Skeletal muscle satellite cell (primary cell): ENCODE results near the gene PVALB.

Experiments used
- H3K27me3 ChIP-seq: 2 replicates; pipeline ENCODE4 v1.7.0; 2013; ENCODE audit warnings: low read length; ENCODE audit not compliant: control insufficient read depth, insufficient read depth
- H3K36me3 ChIP-seq: 2 replicates; pipeline ENCODE4 v1.7.0; 2013; ENCODE audit warnings: mild to moderate bottlenecking, control low read depth, low read length; ENCODE audit not compliant: insufficient read depth
- H3K4me1 ChIP-seq: 2 replicates; pipeline ENCODE4 v1.7.0; 2013; ENCODE audit warnings: low read length; ENCODE audit not compliant: control insufficient read depth, insufficient read depth
- H3K4me2 ChIP-seq: 2 replicates; pipeline ENCODE4 v1.7.0; 2013; ENCODE audit warnings: mild to moderate bottlenecking, low read length
- H3K4me3 ChIP-seq: 2 replicates; pipeline ENCODE4 v1.7.0; 2013; ENCODE audit warnings: low read length
- H3K9ac ChIP-seq: 2 replicates; pipeline ENCODE4 v1.7.0; 2013; ENCODE audit warnings: mild to moderate bottlenecking, low read depth, low read length, moderate library complexity
- H3K9me3 ChIP-seq: replicated peaks from 2 replicates; pipeline ENCODE4 v1.7.0; 2013; ENCODE audit warnings: mild to moderate bottlenecking, control low read depth, low read length

Gene PVALB

DNA sequence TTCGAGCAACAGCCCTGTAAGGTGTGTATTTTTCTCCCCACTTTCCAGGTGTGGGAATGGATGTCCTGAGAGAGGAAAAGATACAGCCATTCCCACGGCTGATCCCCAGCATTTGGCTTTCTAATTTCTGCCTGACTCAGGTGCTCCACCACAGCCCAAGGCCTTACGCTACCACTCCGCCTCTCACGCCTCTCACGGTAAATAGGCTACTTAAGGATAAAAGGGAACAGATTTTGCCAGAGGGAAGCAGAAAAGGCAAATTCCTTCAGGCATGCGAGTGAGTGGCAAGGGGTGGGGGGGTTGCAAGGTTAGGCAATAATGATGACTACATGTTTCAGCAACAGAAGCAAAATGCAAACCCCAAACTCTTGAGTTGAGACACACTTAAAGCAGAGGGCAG lies 9.2 kb downstream of the PVALB start:
- H3K9ac ChIP-seq, result no peak overlapping the region
- no peaks in the 10 kb centered on the region for H3K9me3 ChIP-seq
- peaks cover 74% of the 10 kb centered on the region for H3K27me3 ChIP-seq

DNA sequence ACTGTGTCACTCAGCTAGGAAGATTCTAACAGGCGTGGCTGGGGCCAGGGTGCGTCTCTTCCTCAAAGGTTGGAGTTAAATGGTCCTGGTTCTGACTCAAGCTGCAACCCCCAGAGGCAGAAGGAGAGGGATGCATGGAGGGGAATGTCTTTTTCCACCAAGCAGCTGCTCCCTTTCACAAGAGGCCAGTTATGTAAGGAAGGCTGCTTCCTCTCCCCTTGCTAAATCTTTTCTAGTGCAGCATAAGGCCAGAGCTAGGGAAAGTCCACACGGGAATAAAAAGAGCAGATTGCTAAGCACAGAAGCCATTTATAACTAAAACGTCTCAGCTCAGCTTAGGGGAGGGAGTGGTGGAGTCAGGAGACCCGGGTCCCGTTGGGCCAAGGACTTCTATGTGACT lies 10.0 kb downstream of the PVALB start:
- Histone ChIP-seq H3K9me3 (no peaks in the 10 kb centered on the region), H3K4me1 (no peaks in the 10 kb centered on the region), H3K9ac (no peak overlapping the region), H3K4me3 (no peak overlapping the region), H3K27me3 (peaks cover 68% of the 10 kb centered on the region), H3K4me2 (no peak overlapping the region), H3K36me3 (no peaks in the 10 kb centered on the region)

More for the DNA sequence above, 9.2 kb downstream of the PVALB start:
- no peaks in the 10 kb centered on the region for H3K4me1 ChIP-seq
- H3K4me3 ChIP-seq, result no peak overlapping the region
- no peaks in the 10 kb centered on the region for H3K36me3 ChIP-seq
- H3K4me2 ChIP-seq, result no peak overlapping the region

DNA sequence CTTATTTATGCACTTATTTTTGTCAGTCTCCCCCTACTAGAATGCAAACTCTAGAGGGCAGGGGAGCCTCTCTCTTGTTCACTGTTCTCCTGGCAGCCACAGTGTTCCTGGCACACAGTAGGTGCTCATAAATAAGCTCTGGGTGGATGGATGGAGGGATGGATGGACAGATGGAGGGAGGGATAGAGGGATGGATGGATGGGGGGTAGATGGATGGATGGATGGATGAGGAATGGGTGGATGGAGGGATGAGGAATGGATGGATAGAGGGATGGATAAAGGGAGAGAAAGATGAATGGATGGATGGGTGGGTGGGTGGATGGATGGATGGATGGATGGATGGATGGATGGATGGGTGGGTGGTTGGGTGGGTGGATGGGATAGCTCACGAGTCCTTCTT lies 13.5 kb downstream of the PVALB start:
- Histone ChIP-seq H3K4me2 (no peak overlapping the region), H3K27me3 (peaks cover 70% of the 10 kb centered on the region), H3K9ac (no peak overlapping the region), H3K4me3 (no peak overlapping the region), H3K4me1 (no peaks in the 10 kb centered on the region), H3K9me3 (no peaks in the 10 kb centered on the region), H3K36me3 (no peaks in the 10 kb centered on the region)

DNA sequence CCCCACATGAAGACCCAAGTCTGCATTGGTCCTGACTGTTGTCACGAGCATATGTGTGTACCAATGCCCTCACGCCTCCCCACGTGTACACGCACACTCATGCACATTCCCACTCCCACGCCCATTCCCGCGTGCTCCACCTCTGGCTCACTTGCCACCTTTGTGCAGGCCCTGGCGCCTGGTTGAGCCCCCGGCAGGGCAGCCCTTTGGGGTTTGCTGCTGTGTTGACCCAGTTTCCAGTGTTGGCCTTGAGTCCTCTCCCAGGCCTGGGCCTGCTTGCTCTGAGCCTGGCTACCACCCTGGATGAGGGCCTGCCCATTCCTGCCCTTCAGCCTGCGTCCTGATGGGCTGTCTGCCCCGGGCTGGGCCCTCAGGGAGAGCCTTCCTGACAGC lies 18.2 kb downstream of the PVALB start:
- H3K9me3 ChIP-seq, result no peaks in the 10 kb centered on the region
- no peak overlapping the region for H3K9ac ChIP-seq

DNA sequence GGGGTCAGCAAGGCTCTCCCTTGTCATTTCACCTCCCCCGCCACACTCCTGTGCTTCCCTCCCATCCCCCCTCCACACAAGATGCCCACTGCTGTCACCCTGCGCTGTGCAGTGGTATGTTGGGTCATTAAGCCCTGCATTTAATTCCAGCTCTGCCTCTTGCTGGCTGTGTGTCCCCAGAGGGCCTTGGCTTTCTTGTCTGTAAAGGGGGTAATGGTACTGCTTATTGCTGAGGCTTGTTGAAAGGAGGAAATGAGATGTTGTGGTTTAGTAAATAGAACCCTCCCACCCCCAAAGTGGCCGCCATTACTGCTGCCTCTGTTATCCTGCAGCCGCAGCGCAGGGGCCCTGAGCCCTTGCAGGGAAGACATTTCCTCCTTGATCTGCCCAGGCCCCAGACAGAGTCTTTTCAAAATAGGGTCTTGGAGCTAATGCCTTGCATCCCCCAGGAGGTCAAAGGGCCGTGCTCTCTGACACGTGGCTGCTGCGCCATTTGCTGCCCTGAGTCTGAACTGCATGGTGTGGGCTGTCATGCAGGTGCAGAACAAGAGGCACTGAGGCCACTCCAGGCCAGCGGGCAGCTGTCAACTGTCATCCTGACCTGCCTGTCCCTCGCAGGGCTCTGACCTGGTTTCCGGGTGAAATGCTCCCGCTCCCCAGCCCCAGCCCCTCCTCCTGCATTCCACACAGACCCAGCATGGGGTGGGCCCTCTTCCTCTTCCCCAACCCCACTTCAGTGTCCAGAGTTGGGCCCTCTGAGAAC lies 18.7 kb downstream of the PVALB start:
- Histone ChIP-seq H3K9ac (no peak overlapping the region), H3K4me1 (no peaks in the 10 kb centered on the region), H3K27me3 (peaks cover 73% of the 10 kb centered on the region), H3K9me3 (no peaks in the 10 kb centered on the region), H3K4me3 (no peak overlapping the region), H3K4me2 (no peak overlapping the region), H3K36me3 (no peaks in the 10 kb centered on the region)

More for the DNA sequence above, 18.2 kb downstream of the PVALB start:
- Histone ChIP-seq H3K4me1 (no peaks in the 10 kb centered on the region), H3K4me2 (no peak overlapping the region), H3K4me3 (no peak overlapping the region), H3K36me3 (no peaks in the 10 kb centered on the region), H3K27me3 (peaks cover 71% of the 10 kb centered on the region)

DNA sequence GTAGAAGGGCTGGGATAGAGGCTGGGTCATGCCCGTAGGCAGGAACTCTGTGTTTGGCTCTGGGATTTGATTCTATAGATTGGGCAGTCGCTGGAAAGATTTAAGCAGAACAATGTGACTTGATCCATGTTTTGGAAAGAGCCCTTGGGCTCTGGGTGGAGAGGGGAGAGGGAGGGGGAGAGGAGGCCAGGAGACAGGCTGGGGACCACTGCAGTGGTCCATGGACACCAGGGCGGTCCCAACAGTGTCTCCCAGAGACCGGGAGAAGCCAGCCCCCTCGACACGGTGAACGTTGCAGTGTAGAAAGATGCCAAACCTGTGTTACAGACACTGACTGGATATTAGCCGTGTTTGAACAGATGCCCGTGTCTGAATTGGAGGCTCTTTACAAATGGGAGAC lies 19.5 kb downstream of the PVALB start:
- no peak overlapping the region for H3K4me3 ChIP-seq
- no peak overlapping the region for H3K9ac ChIP-seq
- no peaks in the 10 kb centered on the region for H3K36me3 ChIP-seq

DNA sequence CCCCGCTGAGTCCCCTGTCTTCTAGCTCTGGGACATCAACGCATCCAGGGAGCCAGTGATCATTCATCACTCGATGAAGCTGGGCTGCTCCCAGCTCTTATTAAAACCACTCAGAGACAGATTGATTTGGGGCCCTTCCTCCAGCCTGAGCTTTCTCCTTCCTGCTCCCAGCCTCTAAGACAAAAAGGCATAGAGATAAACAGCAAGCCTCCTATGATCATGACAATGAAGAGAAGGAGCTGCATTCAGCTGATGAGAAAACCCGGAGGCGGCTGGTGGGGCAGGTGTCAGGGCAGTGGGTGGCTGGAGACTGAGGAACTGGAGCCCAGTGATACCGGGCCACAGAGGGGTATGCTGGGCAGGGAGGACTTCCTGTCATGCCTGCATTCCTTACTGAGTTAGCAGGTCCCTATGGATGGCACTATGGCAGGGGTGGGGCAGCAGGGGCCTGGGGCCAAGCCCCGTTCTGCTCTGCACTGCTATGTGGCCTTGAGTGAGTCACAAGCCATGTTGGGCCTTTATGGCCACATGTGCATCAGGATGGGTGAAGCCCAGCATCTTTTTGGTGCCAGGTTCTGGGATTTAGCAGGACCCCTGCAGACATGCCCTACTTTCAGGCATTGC lies 20.2 kb downstream of the PVALB start:
- H3K4me1 ChIP-seq, result no peaks in the 10 kb centered on the region
- H3K4me3 ChIP-seq, result no peak overlapping the region
- H3K9me3 ChIP-seq, result no peaks in the 10 kb centered on the region
- H3K4me2 ChIP-seq, result no peak overlapping the region
- no peak overlapping the region for H3K9ac ChIP-seq
- peaks cover 69% of the 10 kb centered on the region for H3K27me3 ChIP-seq
- no peaks in the 10 kb centered on the region for H3K36me3 ChIP-seq

More for the DNA sequence above, 19.5 kb downstream of the PVALB start:
- no peaks in the 10 kb centered on the region for H3K4me1 ChIP-seq
- peaks cover 69% of the 10 kb centered on the region for H3K27me3 ChIP-seq
- H3K4me2 ChIP-seq, result no peak overlapping the region
- H3K9me3 ChIP-seq, result no peaks in the 10 kb centered on the region

DNA sequence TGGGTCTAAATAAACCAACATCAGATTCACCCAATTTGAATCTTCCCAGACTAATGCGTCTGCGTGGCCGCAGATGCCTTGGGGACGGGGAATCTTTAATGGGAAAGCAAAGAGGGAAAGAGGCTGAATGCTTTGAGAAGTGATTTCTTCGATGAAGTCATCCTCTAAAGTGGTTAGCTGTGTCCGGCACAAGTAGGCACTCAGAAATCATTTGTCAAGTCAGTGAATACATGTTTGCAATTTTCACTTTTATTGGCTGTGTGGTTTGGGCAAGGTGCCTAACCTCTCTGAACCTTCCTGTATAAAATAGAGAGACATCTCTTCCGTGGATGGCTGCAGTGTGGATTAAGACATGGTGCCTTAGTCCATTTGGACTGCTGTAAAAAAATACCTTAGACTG lies 21.2 kb downstream of the PVALB start:
- H3K27me3 ChIP-seq, result peaks cover 73% of the 10 kb centered on the region

DNA sequence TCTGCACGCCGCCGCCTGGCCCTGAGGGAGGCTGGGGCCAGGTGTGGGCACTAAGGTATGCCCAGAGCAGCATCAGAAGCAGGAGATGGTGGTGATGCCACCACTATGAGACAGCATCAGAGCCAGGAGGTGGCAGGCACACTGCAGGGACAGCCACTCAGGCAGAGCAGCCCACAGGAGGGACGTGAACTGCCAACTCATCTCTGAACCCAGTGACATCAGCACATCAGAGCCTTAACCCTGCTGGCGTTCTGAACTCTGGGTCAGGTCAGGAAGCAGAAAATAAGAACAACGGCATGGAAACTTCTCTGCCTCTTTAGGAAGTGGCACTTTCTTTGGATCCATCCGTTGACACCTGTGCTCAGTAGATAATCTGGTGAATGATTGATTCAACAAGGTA lies 26.2 kb downstream of the PVALB start:
- Histone ChIP-seq H3K9ac (no peak overlapping the region), H3K27me3 (peaks cover 68% of the 10 kb centered on the region), H3K4me1 (no peaks in the 10 kb centered on the region), H3K9me3 (no peaks in the 10 kb centered on the region), H3K4me2 (no peak overlapping the region), H3K4me3 (no peak overlapping the region), H3K36me3 (no peaks in the 10 kb centered on the region)

More for the DNA sequence above, 21.2 kb downstream of the PVALB start:
- Histone ChIP-seq H3K4me3 (no peak overlapping the region), H3K9me3 (no peaks in the 10 kb centered on the region), H3K4me2 (no peak overlapping the region), H3K4me1 (no peaks in the 10 kb centered on the region), H3K9ac (no peak overlapping the region), H3K36me3 (no peaks in the 10 kb centered on the region)

DNA sequence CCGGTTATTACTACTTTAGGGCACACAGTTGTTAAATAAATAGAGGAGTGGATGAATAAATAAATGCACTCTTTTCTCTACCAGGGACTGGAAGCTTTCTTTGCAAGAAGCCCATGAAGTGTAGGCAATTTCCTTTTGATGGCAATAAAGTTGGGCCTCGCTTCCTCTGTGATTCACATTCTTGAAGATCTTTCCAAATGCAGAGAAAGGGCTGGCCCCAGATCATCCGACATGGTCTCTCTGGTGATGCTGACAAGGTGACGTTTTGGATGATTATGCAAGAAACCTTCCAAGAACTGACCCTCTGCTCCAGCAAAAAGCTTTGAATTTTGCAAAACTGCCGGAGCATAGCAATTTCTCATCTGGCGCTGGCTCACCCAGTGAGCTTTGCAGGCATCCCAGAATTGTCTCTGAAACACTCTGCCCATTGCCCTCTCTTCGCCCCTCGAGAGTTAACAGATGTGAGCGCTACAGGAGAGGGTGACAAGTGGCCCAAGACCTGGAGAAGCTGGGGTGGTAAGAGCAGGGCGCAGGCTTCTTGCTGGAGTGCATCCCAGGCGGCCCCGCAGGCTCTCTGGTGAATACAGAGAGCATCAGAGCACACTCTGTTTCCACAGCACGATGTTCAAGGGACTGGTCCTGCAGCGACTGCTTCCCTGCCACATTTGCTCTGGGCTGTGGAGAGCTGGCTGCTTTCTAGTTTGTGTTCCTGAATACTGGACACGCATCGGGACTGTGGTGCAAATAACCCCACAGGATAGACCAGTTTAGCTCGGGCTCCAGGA lies 29.4 kb downstream of the PVALB start:
- peaks cover 71% of the 10 kb centered on the region for H3K27me3 ChIP-seq
- no peaks in the 10 kb centered on the region for H3K36me3 ChIP-seq
- no peak overlapping the region for H3K4me2 ChIP-seq
- no peaks in the 10 kb centered on the region for H3K4me1 ChIP-seq
- no peak overlapping the region for H3K4me3 ChIP-seq
- no peak overlapping the region for H3K9ac ChIP-seq
- no peaks in the 10 kb centered on the region for H3K9me3 ChIP-seq

DNA sequence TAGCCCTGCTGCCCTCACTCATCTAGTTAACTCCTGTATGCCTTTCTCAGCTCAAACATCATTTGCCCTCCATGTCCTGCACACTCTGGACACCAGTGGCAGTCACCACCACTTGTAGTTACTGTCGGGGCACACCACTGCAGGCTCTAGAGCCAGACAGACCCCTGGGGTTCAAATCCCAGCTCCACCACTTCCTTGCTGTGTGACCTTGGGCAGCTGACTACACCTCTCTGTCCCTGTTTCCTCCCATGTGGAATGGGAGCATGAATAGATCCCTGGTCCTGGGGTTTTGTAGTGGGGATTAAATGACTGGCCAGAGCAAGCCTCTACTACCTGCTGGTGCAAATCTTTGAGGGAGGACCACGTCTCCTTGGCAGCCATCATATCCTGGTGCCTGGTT lies 33.1 kb downstream of the PVALB start:
- Histone ChIP-seq H3K36me3 (no peaks in the 10 kb centered on the region), H3K4me3 (no peak overlapping the region), H3K27me3 (peaks cover 53% of the 10 kb centered on the region), H3K4me2 (no peak overlapping the region), H3K9ac (no peak overlapping the region), H3K9me3 (no peaks in the 10 kb centered on the region), H3K4me1 (peaks cover 8% of the 10 kb centered on the region)
